Activated CD8-positive, alpha-beta memory T cell treated with anti-CD3 and anti-CD28 coated beads for 4 hours (primary cell): ENCODE measurements around the gene ABCB6.

Experiments used
- DNase-seq, 2 donors: peaks; one replicate each; pipeline ENCODE4 v3.0.0-alpha.2; 2020; ENCODE audit warnings: low read depth in 2 of 2

The ABCB6 gene

GRCh38 chr2:219184121-219184520 is 34.6 kb downstream of the ABCB6 start:
- no peak for DNase-seq

DNA sequence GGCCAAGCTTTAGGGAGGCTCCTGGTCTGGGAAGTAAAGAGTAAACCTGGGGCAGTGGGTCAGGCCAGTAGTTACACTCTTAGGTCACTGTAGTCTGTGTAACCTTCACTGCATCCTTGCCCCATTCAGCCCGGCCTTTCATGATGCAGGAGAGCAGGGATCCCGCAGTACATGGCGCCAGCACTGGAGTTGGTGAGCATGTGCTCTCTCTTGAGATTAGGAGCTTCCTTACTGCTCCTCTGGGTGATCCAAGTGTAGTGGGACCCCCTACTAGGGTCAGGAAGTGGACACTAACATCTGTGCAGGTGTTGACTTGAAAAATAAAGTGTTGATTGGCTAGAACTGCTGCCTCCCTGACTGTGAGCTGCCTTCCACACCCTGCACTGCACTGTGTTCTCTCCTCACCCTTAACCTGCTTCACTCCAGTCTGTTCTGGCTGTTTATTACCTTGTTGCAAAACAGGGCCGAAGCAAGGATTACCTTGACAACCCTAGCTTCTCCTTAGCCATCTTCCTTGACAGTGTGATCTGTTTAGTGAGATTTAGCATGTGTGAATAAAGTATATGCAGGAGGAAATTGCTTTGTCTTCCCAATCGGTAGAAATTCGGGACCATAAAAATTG is 35.5 kb downstream of the ABCB6 start:
- DNase-seq: no peak

DNA sequence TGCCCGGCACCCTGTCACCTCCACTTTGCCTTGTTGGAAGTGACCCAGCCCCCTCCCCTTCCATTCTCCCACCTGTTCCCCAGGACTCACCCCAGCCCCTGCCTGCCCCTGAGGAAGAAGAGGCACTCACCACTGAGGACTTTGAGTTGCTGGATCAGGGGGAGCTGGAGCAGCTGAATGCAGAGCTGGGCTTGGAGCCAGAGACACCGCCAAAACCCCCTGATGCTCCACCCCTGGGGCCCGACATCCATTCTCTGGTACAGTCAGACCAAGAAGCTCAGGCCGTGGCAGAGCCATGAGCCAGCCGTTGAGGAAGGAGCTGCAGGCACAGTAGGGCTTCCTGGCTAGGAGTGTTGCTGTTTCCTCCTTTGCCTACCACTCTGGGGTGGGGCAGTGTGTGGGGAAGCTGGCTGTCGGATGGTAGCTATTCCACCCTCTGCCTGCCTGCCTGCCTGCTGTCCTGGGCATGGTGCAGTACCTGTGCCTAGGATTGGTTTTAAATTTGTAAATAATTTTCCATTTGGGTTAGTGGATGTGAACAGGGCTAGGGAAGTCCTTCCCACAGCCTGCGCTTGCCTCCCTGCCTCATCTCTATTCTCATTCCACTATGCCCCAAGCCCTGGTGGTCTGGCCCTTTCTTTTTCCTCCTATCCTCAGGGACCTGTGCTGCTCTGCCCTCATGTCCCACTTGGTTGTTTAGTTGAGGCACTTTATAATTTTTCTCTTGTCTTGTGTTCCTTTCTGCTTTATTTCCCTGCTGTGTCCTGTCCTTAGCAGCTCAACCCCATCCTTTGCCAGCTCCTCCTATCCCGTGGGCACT is 36.2 kb downstream of the ABCB6 start:
- no peak for DNase-seq

DNA sequence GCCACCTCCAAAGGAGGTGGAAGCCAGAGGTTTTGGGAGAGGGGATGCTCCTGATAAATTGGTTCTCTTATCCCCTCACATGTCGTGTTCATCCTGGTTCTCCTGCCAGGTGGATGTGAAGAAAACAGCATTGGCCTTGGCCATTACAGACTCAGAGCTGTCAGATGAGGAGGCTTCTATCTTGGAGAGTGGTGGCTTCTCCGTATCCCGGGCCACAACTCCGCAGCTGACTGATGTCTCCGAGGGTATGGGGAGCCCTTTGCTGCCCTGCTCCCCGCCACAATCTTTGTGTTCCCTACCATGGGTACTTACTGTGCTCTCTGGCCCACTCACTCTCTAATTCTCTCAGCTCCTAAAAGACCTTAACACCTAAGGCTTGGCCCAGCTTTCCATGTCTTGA is 37.2 kb downstream of the ABCB6 start:
- DNase-seq: no peak

- DNase-seq: no peak
These were observed 37.8 kb downstream of the ABCB6 start for GRCh38 chr2:219180961-219181360.

- DNase-seq: no peak
These were observed 38.9 kb downstream of the ABCB6 start for GRCh38 chr2:219179601-219180465.

DNA sequence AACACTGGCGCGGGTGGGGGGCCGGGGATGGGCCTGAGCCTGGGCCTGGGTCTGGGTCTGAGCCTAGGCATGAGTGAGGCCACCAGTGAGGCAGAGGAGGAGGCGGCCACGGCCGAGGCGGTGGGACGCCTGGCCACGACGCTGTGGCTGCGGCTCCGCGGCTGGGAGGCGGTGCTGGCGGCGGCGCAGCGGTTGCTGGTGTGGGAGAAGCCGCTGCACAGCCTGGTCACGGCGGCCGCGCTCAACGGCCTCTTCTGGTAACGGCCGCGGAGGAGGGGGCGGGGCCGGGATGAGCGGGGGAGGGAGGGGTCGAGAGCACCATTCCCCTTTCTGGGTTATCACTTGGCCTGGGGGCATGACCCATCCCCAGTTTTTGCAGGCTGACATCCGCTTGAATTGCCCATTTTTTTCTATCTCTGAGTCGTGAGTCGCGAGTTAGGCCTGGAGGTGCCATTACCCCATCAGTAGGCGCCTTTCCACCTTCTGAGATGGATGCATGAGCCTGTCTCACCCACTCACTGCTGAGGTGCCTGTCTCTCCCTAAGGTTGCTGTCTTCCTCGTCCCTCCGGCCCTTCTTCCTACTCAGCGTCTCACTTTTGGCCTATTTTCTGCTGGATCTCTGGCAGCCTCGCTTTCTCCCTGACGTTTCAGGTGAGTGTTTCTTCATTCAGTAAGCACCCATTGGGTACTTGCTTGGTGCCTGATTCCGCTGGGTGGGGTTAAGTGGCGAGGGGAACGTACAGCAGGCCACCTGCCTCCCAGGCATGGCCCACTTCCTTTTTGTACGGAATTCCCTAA is 40.2 kb downstream of the ABCB6 start:
- no peak for DNase-seq

GRCh38 chr2:219177552-219178376 is 41.0 kb downstream of the ABCB6 start, which contains the start of gene RETREG2:
RETREG2 (plus strand) TSS chr2:219178275; CDS start chr2:219178353, 78 bp downstream.
- DNase-seq: peak; percentile 58 to 59

- DNase-seq: peak; percentile 54 to 70
These were observed 41.8 kb downstream of the ABCB6 start, which contains the start of gene CNPPD1 for GRCh38 chr2:219176818-219177551. CNPPD1 (minus strand) TSS chr2:219176925; CDS start chr2:219176828, 97 bp downstream.

DNA sequence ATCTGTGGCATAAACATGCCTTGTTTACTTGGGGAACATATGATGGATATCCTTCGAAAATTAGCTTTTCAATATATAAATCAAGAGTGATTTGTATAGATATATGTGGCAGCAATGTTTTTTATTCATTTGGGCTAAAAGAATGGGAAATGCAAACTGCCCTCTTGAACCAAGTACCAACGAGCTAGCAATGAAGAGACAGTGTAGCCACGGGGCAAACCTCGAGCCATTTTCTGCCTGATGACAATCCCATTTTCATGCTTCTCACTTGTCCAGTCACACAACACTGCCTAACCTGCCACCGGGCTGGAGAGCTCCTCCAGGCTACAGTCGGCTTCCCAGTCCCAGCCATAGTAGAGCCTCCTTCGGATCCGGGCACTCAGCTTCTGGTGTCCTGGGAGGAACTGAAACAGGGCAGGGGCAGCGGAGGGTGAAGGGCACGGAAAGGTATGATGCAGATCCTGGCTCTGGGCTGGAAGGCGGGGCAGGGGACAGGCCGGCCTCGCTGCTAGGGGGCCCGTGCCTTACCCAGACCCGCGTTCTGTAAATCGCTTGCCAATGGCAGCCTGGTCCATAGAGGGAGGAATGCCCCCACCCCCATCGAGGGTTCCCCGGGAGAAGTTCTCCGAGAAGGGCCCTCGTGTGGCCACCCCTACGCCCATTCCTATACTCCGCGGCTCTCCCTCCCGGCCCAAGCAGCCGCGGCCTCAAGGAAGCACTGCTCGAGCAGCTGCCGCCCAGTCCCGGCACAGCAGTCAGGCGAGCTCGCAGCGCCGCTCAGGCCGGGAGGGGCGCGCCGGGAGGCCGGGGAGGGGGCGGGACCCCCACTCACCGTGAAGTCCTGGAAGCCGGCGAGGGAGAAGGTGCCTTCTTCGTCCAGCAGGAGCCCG is 42.6 kb downstream of the ABCB6 start:
- DNase-seq: no peak

- no peak for DNase-seq
These were observed 43.3 kb downstream of the ABCB6 start for GRCh38 chr2:219175486-219175885.

GRCh38 chr2:219174801-219175200 is 44.0 kb downstream of the ABCB6 start:
- no peak for DNase-seq

DNA sequence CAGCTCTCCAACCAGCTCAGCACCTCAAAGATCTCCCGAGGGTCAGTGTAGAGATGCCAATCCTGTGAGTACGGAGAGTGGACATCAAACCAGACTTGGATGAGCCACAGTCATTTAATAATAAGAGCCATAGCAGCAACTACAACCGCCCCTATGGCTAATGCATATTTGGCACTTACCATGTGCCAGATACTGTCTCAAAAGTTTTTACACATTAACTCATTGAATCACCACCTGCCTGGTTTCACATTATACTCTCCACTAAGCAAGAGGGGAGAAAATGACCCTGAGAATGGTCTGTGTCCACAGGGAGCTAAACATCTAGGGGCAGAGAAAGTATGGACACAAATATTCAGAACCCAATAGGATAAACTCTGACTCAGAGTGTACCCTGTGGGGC is 44.6 kb downstream of the ABCB6 start:
- DNase-seq: no peak

- no peak for DNase-seq
These were observed 45.6 kb downstream of the ABCB6 start for GRCh38 chr2:219173176-219173575.

GRCh38 chr2:219172231-219173154 is 46.3 kb downstream of the ABCB6 start:
- DNase-seq: no peak

GRCh38 chr2:219171231-219171651 is 47.5 kb downstream of the ABCB6 start:
- no peak for DNase-seq

GRCh38 chr2:219169930-219170654 is 48.7 kb downstream of the ABCB6 start, which contains the start of gene SLC23A3:
SLC23A3 (minus strand) TSS chr2:219170029; CDS start chr2:219169984, 45 bp downstream.
- no peak for DNase-seq
